Endodermal cell (in vitro differentiated cells): ENCODE measurements around the gene PITPNM3. TPM values are rescaled to one million over a fixed set of nuclear protein-coding genes. Genes with fewer than 3 reads are reported as not detected.

Experiments used
- DNase-seq: peaks from one replicate; pipeline ENCODE4 v3.0.0-alpha.2; 2017
- H3K27ac ChIP-seq: 2 replicates; pipeline ENCODE4 v1.5.1; 2013; ENCODE audit warnings: mild to moderate bottlenecking, low read depth, low read length, moderate library complexity
- H3K27me3 ChIP-seq: 2 replicates; pipeline ENCODE4 v1.6.1; 2013; ENCODE audit warnings: mild to moderate bottlenecking, low read length, moderate library complexity; ENCODE audit not compliant: insufficient read depth, control insufficient read depth, poor library complexity, severe bottlenecking
- H3K36me3 ChIP-seq: 2 replicates; pipeline ENCODE4 v1.7.0; 2013; ENCODE audit warnings: mild to moderate bottlenecking, low read length, moderate library complexity; ENCODE audit not compliant: control insufficient read depth, insufficient read depth
- H3K4me1 ChIP-seq: one replicate; pipeline ENCODE4 v1.7.0; 2013; ENCODE audit warnings: low read length; ENCODE audit not compliant: control insufficient read depth, insufficient read depth
- H3K4me3 ChIP-seq: 2 replicates; pipeline ENCODE4 v1.5.1; 2013; ENCODE audit warnings: mild to moderate bottlenecking, low read length, moderate library complexity
- H3K9ac ChIP-seq: 2 replicates; pipeline ENCODE4 v1.6.1; 2013; ENCODE audit warnings: mild to moderate bottlenecking, low read length, moderate library complexity; ENCODE audit not compliant: poor library complexity, severe bottlenecking; ENCODE audit errors: extremely low read depth
- H3K9me3 ChIP-seq: 2 replicates; pipeline ENCODE4 v1.6.1; 2013; ENCODE audit warnings: mild to moderate bottlenecking, low read length, moderate library complexity; ENCODE audit not compliant: control insufficient read depth
- H3K27ac Mint-ChIP-seq: 2 replicates; pipeline ENCODE4 v1.8.0; 2020; ENCODE audit warnings: mixed read lengths
- H3K27me3 Mint-ChIP-seq: 2 replicates; pipeline ENCODE4 v1.8.0; 2021; ENCODE audit warnings: mild to moderate bottlenecking, mixed read lengths; ENCODE audit not compliant: insufficient read depth
- H3K36me3 Mint-ChIP-seq: 2 replicates; pipeline ENCODE4 v1.8.0; 2020; ENCODE audit warnings: low read depth, mixed read lengths
- H3K4me1 Mint-ChIP-seq: 2 replicates; pipeline ENCODE4 v1.8.0; 2020; ENCODE audit warnings: mixed read lengths
- H3K4me3 Mint-ChIP-seq: 2 replicates; pipeline ENCODE4 v1.8.0; 2020; ENCODE audit warnings: mild to moderate bottlenecking, moderate library complexity, mixed read lengths
- H3K9me3 Mint-ChIP-seq: 2 replicates; pipeline ENCODE4 v1.8.0; 2020; ENCODE audit warnings: mild to moderate bottlenecking, mixed read lengths
- WGBS, 2 experiments: methylation state at CpG; one replicate each; pipeline versions ENCODE4 v1.1.5 to v1.1.7; 2013; ENCODE audit warnings: missing lambda C conversion rate in 2 of 2, mixed read lengths in 1 of 2; ENCODE audit not compliant: insufficient coverage in 1 of 2, insufficient read length in 1 of 2; 5-methylcytosine and 5-hydroxymethylcytosine counted together
- total RNA-seq, 2 donors: library from RNA; stranded (reverse); fragmentation: NEBNext Ultra II Directional in 1 of 2; extraction: Animal tissue kit (Norgen Biotek cat#: 25700) in 1 of 2; gene quantifications; 2 replicates in 1 of 2; 3 replicates in 1 of 2; pipeline ENCODE4 v1.2.1, GENCODE V29; 2021
- TF ChIP-seq, protein P1 (sequence below): fragments of 200-600 bp; sonication (generic); conservative IDR thresholded peaks from 2 replicates; pipeline ENCODE4 v1.5.0; 2021; ENCODE audit warnings: antibody characterized with exemption, mild to moderate bottlenecking

Gene PITPNM3
- total RNA-seq, 2 donors from 2014 or later: 1.8 to 2.7 TPM

DNA sequence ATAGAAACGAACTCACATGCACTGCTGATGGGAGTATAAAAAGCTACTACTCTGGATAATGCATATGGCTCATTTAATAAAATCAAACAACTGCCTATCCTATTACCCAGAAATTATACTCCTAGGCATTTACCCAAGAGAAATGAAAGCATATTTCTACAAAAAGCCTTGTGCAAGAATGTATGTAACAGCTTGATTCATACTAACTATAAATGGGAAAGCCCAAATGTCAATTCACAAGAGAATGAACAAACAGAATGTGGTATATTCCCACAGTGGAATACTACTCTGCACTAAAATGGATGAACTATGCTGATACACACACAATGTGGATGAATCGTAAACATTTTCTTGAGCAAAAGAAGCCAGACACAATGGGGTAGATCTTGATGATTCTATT is 45.8 kb upstream of the PITPNM3 start:
- Mint-ChIP-seq H3K27ac (no peak overlapping the region), H3K4me1 (peaks cover 22% of the 10 kb centered on the region), H3K36me3 (peaks cover 75% of the 10 kb centered on the region), H3K4me3 (no peak overlapping the region), H3K27me3 (no peaks in the 10 kb centered on the region), H3K9me3 (no peaks in the 10 kb centered on the region)
- no peaks in the 10 kb centered on the region for H3K27me3 ChIP-seq
- WGBS, 2 experiments: 97 to 100% methylated on average over 1 to 2 of the region's 2 CpGs
- H3K27ac ChIP-seq: no peak overlapping the region
- no peaks in the 10 kb centered on the region for H3K4me1 ChIP-seq
- H3K9me3 ChIP-seq: no peaks in the 10 kb centered on the region
- no peak for DNase-seq
- H3K36me3 ChIP-seq: peaks cover 89% of the 10 kb centered on the region
- no peak overlapping the region for H3K4me3 ChIP-seq
- TF ChIP-seq, protein P1, sequence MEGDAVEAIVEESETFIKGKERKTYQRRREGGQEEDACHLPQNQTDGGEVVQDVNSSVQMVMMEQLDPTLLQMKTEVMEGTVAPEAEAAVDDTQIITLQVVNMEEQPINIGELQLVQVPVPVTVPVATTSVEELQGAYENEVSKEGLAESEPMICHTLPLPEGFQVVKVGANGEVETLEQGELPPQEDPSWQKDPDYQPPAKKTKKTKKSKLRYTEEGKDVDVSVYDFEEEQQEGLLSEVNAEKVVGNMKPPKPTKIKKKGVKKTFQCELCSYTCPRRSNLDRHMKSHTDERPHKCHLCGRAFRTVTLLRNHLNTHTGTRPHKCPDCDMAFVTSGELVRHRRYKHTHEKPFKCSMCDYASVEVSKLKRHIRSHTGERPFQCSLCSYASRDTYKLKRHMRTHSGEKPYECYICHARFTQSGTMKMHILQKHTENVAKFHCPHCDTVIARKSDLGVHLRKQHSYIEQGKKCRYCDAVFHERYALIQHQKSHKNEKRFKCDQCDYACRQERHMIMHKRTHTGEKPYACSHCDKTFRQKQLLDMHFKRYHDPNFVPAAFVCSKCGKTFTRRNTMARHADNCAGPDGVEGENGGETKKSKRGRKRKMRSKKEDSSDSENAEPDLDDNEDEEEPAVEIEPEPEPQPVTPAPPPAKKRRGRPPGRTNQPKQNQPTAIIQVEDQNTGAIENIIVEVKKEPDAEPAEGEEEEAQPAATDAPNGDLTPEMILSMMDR: no peak
- H3K9ac ChIP-seq: no peak overlapping the region

DNA sequence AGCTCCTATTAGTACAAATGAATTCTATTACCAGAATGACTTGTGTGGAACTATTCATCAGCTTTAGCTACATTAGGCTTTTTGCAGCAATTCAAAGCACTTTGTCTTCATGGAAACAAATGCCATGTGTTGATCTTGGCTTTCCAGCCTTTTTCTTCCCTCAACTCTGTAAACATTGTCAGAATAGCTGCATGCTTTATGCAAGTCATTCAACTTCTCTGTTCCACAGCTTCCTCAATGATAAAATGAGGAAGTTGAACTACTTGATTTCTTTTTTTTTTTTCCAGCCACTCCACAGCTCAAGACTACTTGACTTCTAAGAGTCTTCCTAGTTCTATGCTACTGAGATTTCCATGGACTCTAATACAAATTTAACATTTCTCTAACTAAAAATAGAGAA is 43.0 kb upstream of the PITPNM3 start:
- H3K27ac ChIP-seq: no peak overlapping the region
- H3K4me3 ChIP-seq: no peak overlapping the region
- peaks cover 3% of the 10 kb centered on the region for H3K9me3 ChIP-seq
- H3K9ac ChIP-seq: no peak overlapping the region
- H3K27me3 ChIP-seq: no peaks in the 10 kb centered on the region
- H3K36me3 ChIP-seq: peaks cover 90% of the 10 kb centered on the region
- Mint-ChIP-seq H3K27me3 (no peaks in the 10 kb centered on the region), H3K4me1 (peaks cover 22% of the 10 kb centered on the region), H3K36me3 (peaks cover 74% of the 10 kb centered on the region), H3K27ac (no peak overlapping the region), H3K4me3 (no peak overlapping the region), H3K9me3 (no peaks in the 10 kb centered on the region)
- H3K4me1 ChIP-seq: no peaks in the 10 kb centered on the region
- TF ChIP-seq, protein P1: no peak
- no peak for DNase-seq

DNA sequence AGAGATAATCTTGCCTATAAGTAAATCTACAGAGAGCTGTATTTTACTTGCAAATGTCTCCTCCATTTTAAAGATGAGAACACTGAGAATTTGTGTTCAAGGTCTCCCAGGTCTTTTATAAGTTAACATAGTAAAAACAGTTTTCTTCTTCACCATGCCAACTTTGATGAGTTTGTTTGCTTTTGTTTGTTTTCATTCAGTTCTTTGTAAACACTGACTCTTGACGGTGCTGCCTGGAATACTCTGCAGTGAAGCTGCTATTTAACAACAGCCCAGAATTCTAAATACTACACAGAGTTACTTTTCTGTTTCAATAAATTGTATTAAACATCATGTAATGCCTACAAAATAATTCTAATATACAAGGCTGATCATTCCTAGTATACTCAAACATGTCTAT is 41.4 kb upstream of the PITPNM3 start:
- H3K27me3 Mint-ChIP-seq: no peaks in the 10 kb centered on the region
- TF ChIP-seq, protein P1: no peak
- H3K4me3 Mint-ChIP-seq: no peak overlapping the region
- H3K4me1 ChIP-seq: no peaks in the 10 kb centered on the region
- no peaks in the 10 kb centered on the region for H3K27me3 ChIP-seq
- H3K9me3 Mint-ChIP-seq: peaks cover 6% of the 10 kb centered on the region
- no peak overlapping the region for H3K27ac Mint-ChIP-seq
- H3K36me3 ChIP-seq: peaks cover 90% of the 10 kb centered on the region
- peaks cover 78% of the 10 kb centered on the region for H3K36me3 Mint-ChIP-seq
- 67 to 82% methylated on average over 1 of the region's 1 CpG for WGBS, 2 experiments
- no peak overlapping the region for H3K4me3 ChIP-seq
- DNase-seq: no peak
- peaks cover 20% of the 10 kb centered on the region for H3K9me3 ChIP-seq
- H3K4me1 Mint-ChIP-seq: peaks cover 25% of the 10 kb centered on the region
- H3K9ac ChIP-seq: no peak overlapping the region
- H3K27ac ChIP-seq: no peak overlapping the region
